Cardiac fibroblast (primary cell): ENCODE results near the gene NMUR2.

Experiments used
- DNase-seq, 2 donors: peaks; one replicate each; pipeline versions ENCODE4 v3.0.0 to v3.0.0-alpha.2; 2010; ENCODE audit warnings: low read depth in 2 of 2
- H3K4me3 ChIP-seq, 2 donors: replicated peaks in 1 of 2; 1 replicate in 1 of 2; 2 replicates in 1 of 2; pipeline ENCODE4 v1.5.1; 2011; ENCODE audit warnings: low read depth in 2 of 2, low read length in 2 of 2, mild to moderate bottlenecking in 2 of 2, moderate library complexity in 1 of 2
- TF ChIP-seq, protein P1 (sequence below): IDR thresholded peaks from one replicate; pipeline ENCODE4 v1.5.1; 2011; ENCODE audit warnings: low read depth, mild to moderate bottlenecking, low read length, inconsistent platforms

Gene NMUR2

DNA sequence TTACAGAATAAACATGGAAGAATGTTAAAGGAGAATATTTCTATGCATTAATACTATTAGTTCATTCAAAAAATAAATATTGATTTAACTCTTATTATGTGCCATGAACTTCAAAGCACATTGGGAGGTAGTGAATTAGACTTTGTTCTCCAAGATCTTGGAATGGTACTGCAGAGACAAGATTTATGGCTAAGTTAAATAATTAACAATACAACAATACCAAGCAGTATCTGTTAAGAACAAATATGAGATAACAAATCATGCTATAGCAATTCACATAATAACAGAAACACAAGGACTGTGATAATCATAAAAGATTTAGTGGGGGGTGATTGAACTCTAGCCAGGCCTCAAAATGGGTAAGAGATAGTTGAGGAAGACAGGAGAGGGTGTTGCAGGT is 11.6 kb downstream of the NMUR2 start:
- TF ChIP-seq, protein P1, sequence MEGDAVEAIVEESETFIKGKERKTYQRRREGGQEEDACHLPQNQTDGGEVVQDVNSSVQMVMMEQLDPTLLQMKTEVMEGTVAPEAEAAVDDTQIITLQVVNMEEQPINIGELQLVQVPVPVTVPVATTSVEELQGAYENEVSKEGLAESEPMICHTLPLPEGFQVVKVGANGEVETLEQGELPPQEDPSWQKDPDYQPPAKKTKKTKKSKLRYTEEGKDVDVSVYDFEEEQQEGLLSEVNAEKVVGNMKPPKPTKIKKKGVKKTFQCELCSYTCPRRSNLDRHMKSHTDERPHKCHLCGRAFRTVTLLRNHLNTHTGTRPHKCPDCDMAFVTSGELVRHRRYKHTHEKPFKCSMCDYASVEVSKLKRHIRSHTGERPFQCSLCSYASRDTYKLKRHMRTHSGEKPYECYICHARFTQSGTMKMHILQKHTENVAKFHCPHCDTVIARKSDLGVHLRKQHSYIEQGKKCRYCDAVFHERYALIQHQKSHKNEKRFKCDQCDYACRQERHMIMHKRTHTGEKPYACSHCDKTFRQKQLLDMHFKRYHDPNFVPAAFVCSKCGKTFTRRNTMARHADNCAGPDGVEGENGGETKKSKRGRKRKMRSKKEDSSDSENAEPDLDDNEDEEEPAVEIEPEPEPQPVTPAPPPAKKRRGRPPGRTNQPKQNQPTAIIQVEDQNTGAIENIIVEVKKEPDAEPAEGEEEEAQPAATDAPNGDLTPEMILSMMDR: no peak
- no peak for DNase-seq

GRCh38 chr5:152389208-152389849 is 15.8 kb downstream of the NMUR2 start:
- TF ChIP-seq, protein P1: no peak
- no peak overlapping the region for H3K4me3 ChIP-seq
- no peak for DNase-seq

More for the DNA sequence above, 11.6 kb downstream of the NMUR2 start:
- no peak overlapping the region for H3K4me3 ChIP-seq

DNA sequence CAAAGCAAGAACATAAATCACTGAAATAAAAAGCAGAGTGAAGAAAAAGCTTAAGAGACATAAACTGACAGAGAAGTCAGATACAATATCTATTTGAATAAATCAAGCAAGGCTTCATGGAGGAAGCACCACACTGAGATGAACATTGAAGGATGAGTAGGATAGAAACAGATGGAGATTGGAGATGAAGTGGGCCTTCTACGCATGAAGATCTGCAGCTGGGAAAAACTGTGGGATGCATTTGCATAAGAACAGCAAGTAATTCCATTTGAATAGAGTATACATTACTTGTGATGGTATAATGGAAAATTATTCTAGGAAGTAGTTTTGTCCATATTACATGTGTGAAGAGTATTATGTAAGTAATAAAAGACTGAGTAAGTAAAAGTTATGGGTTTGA is 16.5 kb downstream of the NMUR2 start:
- no peak for DNase-seq
- H3K4me3 ChIP-seq: no peak overlapping the region
- TF ChIP-seq, protein P1: no peak

GRCh38 chr5:152380415-152381123 is 24.5 kb downstream of the NMUR2 start:
- H3K4me3 ChIP-seq: no peak overlapping the region
- no peak for DNase-seq
- TF ChIP-seq, protein P1: no peak

GRCh38 chr5:152379331-152379730 is 25.7 kb downstream of the NMUR2 start:
- no peak for DNase-seq
- no peak overlapping the region for H3K4me3 ChIP-seq
- TF ChIP-seq, protein P1: no peak

GRCh38 chr5:152378730-152379129 is 26.3 kb downstream of the NMUR2 start:
- TF ChIP-seq, protein P1: no peak
- DNase-seq: no peak
- no peak overlapping the region for H3K4me3 ChIP-seq
